Measurements from ENCODE around the gene MBNL1. TPM values are rescaled to one million over a fixed set of nuclear protein-coding genes. Genes with fewer than 3 reads are reported as not detected.

MBNL1 gene
- total RNA-seq, 4 donors from 2014 or later, result 190 to 279 (median 216) TPM

DNA sequence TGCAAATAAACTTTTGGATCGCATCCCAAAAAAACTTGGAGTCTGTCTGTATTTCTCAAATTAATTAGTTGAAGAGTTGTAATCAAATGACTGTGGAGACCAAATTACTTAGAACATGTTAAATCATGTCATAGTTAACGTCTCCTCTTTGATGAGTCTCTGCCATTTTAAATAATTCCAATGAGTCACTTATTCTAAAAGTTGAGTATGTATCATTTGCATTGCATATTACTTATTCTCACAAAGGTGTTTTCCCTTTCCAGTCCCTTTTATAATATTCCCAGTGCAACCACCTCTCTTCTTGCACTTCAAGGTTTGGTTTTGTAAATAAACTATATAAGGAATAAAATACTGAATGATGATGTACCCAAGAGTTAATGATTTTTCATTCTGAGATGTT lies 36.0 kb upstream of the MBNL1 start:
- 93 to 95% methylated on average over 2 of the region's 2 CpGs for whole genome bisulfite sequencing, 2 donors
- no peaks in the 10 kb centered on the region for H3K36me3 ChIP-seq
- intact Hi-C loops (cut with DNase I), result no loop called here
- TF ChIP-seq POLR2A (IDR thresholded peaks at IDR 0.05), result no peak
- TF ChIP-seq, protein P1, sequence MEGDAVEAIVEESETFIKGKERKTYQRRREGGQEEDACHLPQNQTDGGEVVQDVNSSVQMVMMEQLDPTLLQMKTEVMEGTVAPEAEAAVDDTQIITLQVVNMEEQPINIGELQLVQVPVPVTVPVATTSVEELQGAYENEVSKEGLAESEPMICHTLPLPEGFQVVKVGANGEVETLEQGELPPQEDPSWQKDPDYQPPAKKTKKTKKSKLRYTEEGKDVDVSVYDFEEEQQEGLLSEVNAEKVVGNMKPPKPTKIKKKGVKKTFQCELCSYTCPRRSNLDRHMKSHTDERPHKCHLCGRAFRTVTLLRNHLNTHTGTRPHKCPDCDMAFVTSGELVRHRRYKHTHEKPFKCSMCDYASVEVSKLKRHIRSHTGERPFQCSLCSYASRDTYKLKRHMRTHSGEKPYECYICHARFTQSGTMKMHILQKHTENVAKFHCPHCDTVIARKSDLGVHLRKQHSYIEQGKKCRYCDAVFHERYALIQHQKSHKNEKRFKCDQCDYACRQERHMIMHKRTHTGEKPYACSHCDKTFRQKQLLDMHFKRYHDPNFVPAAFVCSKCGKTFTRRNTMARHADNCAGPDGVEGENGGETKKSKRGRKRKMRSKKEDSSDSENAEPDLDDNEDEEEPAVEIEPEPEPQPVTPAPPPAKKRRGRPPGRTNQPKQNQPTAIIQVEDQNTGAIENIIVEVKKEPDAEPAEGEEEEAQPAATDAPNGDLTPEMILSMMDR (IDR thresholded peaks at IDR 0.05), result no peak
- no peaks in the 10 kb centered on the region for H3K4me1 ChIP-seq
- H3K9me3 ChIP-seq, result no peaks in the 10 kb centered on the region
- no peak overlapping the region for H3K4me3 ChIP-seq (replicated peaks in 1 of 3)
- no peak overlapping the region for H3K27ac ChIP-seq
- no peaks in the 10 kb centered on the region for H3K27me3 ChIP-seq
- no peak for DNase-seq

DNA sequence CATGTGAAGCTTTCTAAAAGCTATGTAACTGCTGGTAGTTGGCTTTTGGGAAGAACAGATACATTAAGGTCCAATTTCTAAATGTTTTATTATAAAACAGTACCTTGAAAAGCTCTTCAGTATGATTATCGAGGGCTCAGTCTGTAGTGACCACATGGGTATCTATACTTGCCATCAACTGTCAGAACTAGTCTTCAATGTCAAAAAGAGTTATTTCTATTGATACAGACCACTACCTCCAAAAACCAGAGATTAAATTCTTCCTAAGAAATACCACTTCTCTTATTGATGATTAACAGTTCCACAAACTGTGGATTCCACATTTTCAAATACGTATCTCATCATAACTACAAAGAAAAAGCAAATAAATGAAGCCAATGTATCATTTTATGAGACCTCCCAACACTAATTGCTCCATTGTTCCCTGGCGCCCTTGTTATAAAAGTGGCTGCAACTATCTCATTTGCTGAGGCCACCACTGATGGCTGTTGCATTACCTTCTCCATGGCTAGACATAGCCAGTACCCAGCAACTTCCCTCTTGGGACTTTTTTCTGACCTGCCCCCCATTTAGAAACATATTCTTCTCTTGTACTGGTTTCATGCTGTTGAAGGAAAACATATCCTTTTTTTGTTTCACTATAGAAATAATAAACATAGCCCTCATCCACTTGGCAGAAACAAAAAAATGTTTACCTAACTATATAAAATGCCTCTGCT lies 33.9 kb upstream of the MBNL1 start:
- no peak for DNase-seq

DNA sequence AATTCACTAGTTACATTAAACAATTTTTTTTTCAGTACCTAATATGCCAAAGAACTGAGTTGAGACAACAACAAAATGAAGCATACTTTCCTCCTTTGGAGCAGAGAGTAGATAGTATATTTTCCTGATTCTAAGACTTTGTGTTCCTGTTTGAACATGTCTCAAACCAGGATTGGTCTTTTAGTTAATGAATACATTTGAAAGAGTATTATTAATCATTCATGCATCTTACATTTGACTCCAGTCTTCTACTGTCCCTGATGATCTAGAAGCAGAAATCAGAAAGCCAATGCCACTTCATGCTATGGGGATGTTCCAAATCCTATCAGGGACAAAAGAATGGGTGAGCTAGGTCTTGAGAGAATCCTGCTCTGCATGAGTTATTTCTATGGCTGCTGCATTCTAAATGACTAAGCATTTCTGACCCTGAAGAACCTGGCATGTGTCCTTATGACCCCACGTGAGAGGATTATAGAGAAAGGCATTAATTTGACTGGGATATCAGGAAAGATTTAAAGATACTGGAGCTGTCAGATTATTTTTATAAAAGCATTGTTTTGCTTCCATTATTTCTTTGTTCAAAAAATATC lies 32.9 kb upstream of the MBNL1 start:
- intact Hi-C loops (cut with DNase I), result no loop called here
- Histone ChIP-seq H3K27me3 (no peaks in the 10 kb centered on the region), H3K4me3 (replicated peaks in 1 of 3) (no peak overlapping the region), H3K27ac (no peak overlapping the region), H3K36me3 (no peaks in the 10 kb centered on the region), H3K9me3 (no peaks in the 10 kb centered on the region), H3K4me1 (no peaks in the 10 kb centered on the region)
- no peak for TF ChIP-seq POLR2A (IDR thresholded peaks at IDR 0.05)
- TF ChIP-seq, protein P1 (IDR thresholded peaks at IDR 0.05), result no peak
- WGBS, 2 donors, result 41 to 58% methylated on average over 1 of the region's 1 CpG
- peak in 1 of 2 donors; percentile 13 for DNase-seq

More for the DNA sequence above, 33.9 kb upstream of the MBNL1 start:
- H3K27me3 ChIP-seq, result no peaks in the 10 kb centered on the region
- H3K4me3 ChIP-seq (replicated peaks in 1 of 3), result no peak overlapping the region
- no peaks in the 10 kb centered on the region for H3K9me3 ChIP-seq
- intact Hi-C loops (cut with DNase I), result no loop called here
- H3K36me3 ChIP-seq, result no peaks in the 10 kb centered on the region
- 93 to 98% methylated on average over 3 of the region's 3 CpGs for WGBS, 2 donors
- no peak for TF ChIP-seq POLR2A (IDR thresholded peaks at IDR 0.05)
- TF ChIP-seq, protein P1 (IDR thresholded peaks at IDR 0.05), result no peak
- no peaks in the 10 kb centered on the region for H3K4me1 ChIP-seq
- no peak overlapping the region for H3K27ac ChIP-seq

DNA sequence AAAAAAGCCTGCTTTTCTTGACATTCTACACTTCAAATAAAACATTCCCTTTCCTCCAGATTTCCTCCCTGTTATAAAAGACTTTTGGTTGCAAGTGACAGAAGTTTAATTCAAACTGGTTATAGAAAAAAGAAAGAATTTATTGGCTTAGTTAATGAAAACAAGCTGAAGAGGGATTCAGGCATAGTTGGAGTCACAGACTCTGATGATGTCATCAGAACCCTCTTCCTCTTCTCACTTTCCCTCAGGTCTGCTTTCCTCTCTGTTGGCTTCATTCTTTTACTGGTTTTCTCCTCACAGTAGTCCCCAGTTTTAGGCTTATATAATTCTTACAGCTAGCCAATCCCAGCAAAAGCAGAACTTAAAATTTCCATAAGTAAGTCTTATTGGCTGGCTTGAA lies 32.0 kb upstream of the MBNL1 start:
- no peak overlapping the region for H3K27ac ChIP-seq
- DNase-seq, result no peak
- H3K4me3 ChIP-seq (replicated peaks in 1 of 3), result no peak overlapping the region
- intact Hi-C loops (cut with DNase I), result no loop called here
- no peaks in the 10 kb centered on the region for H3K27me3 ChIP-seq
- no peaks in the 10 kb centered on the region for H3K36me3 ChIP-seq
- H3K9me3 ChIP-seq, result no peaks in the 10 kb centered on the region
- no peak for TF ChIP-seq POLR2A (IDR thresholded peaks at IDR 0.05)
- TF ChIP-seq, protein P1 (IDR thresholded peaks at IDR 0.05), result no peak
- no peaks in the 10 kb centered on the region for H3K4me1 ChIP-seq
